ENCODE data around the gene FHL2.
"Not testable (repeated sequence)": the region's sequence is repeated elsewhere in the genome, so short reads cannot be mapped to it uniquely, and the experiment has no call there.

Gene FHL2

GRCh38 chr2:105336786-105337121 lies 62.1 kb downstream of the FHL2 start:
- DNase-seq: no peak

GRCh38 chr2:105335469-105335868 lies 63.4 kb downstream of the FHL2 start:
- no peak for DNase-seq

- DNase-seq: no peak
These were observed 64.6 kb downstream of the FHL2 start for GRCh38 chr2:105334211-105334610.

- DNase-seq: no peak
These were observed 68.0 kb downstream of the FHL2 start for GRCh38 chr2:105330681-105331375.

GRCh38 chr2:105329561-105330495 lies 69.0 kb downstream of the FHL2 start, which contains the start of gene TGFBRAP1:
Gene TGFBRAP1 (minus strand): TSS chr2:105329735. CDS start chr2:105308301, 21,434 bp downstream.
- peak; percentile 37 to 43 for DNase-seq

GRCh38 chr2:105329197-105329554 lies 69.7 kb downstream of the FHL2 start:
- DNase-seq: no peak

- DNase-seq: peak in 1 of 2 donors; percentile 14
These were observed 70.3 kb downstream of the FHL2 start for GRCh38 chr2:105328281-105329196.

GRCh38 chr2:105327690-105328089 lies 71.2 kb downstream of the FHL2 start:
- no peak for DNase-seq

- not testable (repeated sequence) for DNase-seq
These were observed 71.6 kb downstream of the FHL2 start for GRCh38 chr2:105327271-105327670.

GRCh38 chr2:105325389-105325963 lies 73.4 kb downstream of the FHL2 start:
- DNase-seq: peak in 1 of 2 donors; percentile 29

- no peak for DNase-seq
These were observed 74.1 kb downstream of the FHL2 start for GRCh38 chr2:105324732-105325131.

GRCh38 chr2:105324101-105324500 lies 74.8 kb downstream of the FHL2 start:
- peak; percentile 58 to 66 for DNase-seq

- DNase-seq: peak in 1 of 2 donors; percentile 33
These were observed 75.7 kb downstream of the FHL2 start for GRCh38 chr2:105323111-105323510.

- DNase-seq: no peak
These were observed 76.8 kb downstream of the FHL2 start for GRCh38 chr2:105321875-105322646.

- no peak for DNase-seq
These were observed 78.1 kb downstream of the FHL2 start for GRCh38 chr2:105320651-105321215.

GRCh38 chr2:105317937-105318336 lies 80.9 kb downstream of the FHL2 start:
- no peak for DNase-seq

- DNase-seq: no peak
These were observed 83.5 kb downstream of the FHL2 start for GRCh38 chr2:105315314-105315713.

GRCh38 chr2:105313877-105314276 lies 85.0 kb downstream of the FHL2 start:
- peak; percentile 33 to 45 for DNase-seq
